ENCODE results near the gene TSG101. TPM values are rescaled to one million over a fixed set of nuclear protein-coding genes. Genes with fewer than 3 reads are reported as not detected.

The TSG101 gene
- total RNA-seq, 2 experiments from 2014 or later, result 40.4 to 44.2 TPM

- no peak for DNase-seq
- CTCF ChIA-PET, result interaction anchor here (0.7 to 1.2 kb wide), 3 partner anchors 247 to 284 kb away, joined by 3 to 4 read pairs (median 3); no protein-coding TSS in a partner anchor
These were observed 35.8 kb downstream of the TSG101 start for GRCh38 chr11:18490736-18491485.

GRCh38 chr11:18490319-18490718 lies 36.4 kb downstream of the TSG101 start:
- no peaks in the 10 kb centered on the region for H3K27me3 Mint-ChIP-seq
- H3K9me3 Mint-ChIP-seq, result no peaks in the 10 kb centered on the region
- POLR2A ChIA-PET, result no interaction called here
- H3K4me3 Mint-ChIP-seq, result no peak overlapping the region
- no peak overlapping the region for H3K27ac Mint-ChIP-seq
- peaks cover 30% of the 10 kb centered on the region for H3K36me3 Mint-ChIP-seq (ENCODE audit: low read depth)
- no peak for DNase-seq
- CTCF ChIA-PET, result no interaction called here
- no peaks in the 10 kb centered on the region for H3K4me1 Mint-ChIP-seq

More at GRCh38 chr11:18490736-18491485, 35.8 kb downstream of the TSG101 start:
- H3K27ac Mint-ChIP-seq, result no peak overlapping the region
- peaks cover 32% of the 10 kb centered on the region for H3K36me3 Mint-ChIP-seq (ENCODE audit: low read depth)
- no peak overlapping the region for H3K4me3 Mint-ChIP-seq
- H3K27me3 Mint-ChIP-seq, result no peaks in the 10 kb centered on the region
- no peaks in the 10 kb centered on the region for H3K9me3 Mint-ChIP-seq
- H3K4me1 Mint-ChIP-seq, result no peaks in the 10 kb centered on the region
- POLR2A ChIA-PET, result no interaction called here

GRCh38 chr11:18485913-18486528 lies 40.7 kb downstream of the TSG101 start:
- no peaks in the 10 kb centered on the region for H3K27me3 Mint-ChIP-seq
- POLR2A ChIA-PET, result no interaction called here
- no peak for DNase-seq
- CTCF ChIA-PET, result no interaction called here
- H3K4me1 Mint-ChIP-seq, result no peaks in the 10 kb centered on the region
- no peak overlapping the region for H3K27ac Mint-ChIP-seq
- no peak overlapping the region for H3K4me3 Mint-ChIP-seq
- H3K9me3 Mint-ChIP-seq, result no peaks in the 10 kb centered on the region
- peaks cover 63% of the 10 kb centered on the region for H3K36me3 Mint-ChIP-seq (ENCODE audit: low read depth)

- DNase-seq, result no peak
- Mint-ChIP-seq H3K27me3 (no peaks in the 10 kb centered on the region), H3K9me3 (no peaks in the 10 kb centered on the region), H3K27ac (no peak overlapping the region), H3K36me3 (ENCODE audit: low read depth) (peaks cover 61% of the 10 kb centered on the region), H3K4me3 (no peak overlapping the region), H3K4me1 (no peaks in the 10 kb centered on the region)
- POLR2A ChIA-PET, result interaction anchor here (0.6 kb wide), 1 partner anchor 518 kb away, joined by 4 read pairs; no protein-coding TSS in a partner anchor
- CTCF ChIA-PET, result no interaction called here
These were observed 47.7 kb downstream of the TSG101 start for GRCh38 chr11:18479063-18479462.

GRCh38 chr11:18472587-18472986 lies 54.2 kb downstream of the TSG101 start:
- Mint-ChIP-seq H3K27me3 (no peaks in the 10 kb centered on the region), H3K4me1 (peaks cover 9% of the 10 kb centered on the region), H3K27ac (no peak overlapping the region), H3K36me3 (ENCODE audit: low read depth) (peaks cover 2% of the 10 kb centered on the region), H3K4me3 (no peak overlapping the region), H3K9me3 (no peaks in the 10 kb centered on the region)
- ChIA-PET CTCF (interaction anchor here (1.2 kb wide), 1 partner anchor 249 kb away, joined by 3 read pairs; no protein-coding TSS in a partner anchor), POLR2A (no interaction called here)
- no peak for DNase-seq

GRCh38 chr11:18471995-18472394 lies 54.7 kb downstream of the TSG101 start:
- no peaks in the 10 kb centered on the region for H3K27me3 Mint-ChIP-seq
- no peaks in the 10 kb centered on the region for H3K36me3 Mint-ChIP-seq (ENCODE audit: low read depth)
- H3K4me1 Mint-ChIP-seq, result peaks cover 9% of the 10 kb centered on the region
- H3K4me3 Mint-ChIP-seq, result no peak overlapping the region
- no peak overlapping the region for H3K27ac Mint-ChIP-seq
- H3K9me3 Mint-ChIP-seq, result no peaks in the 10 kb centered on the region
- DNase-seq, result no peak
- ChIA-PET POLR2A (no interaction called here), CTCF (no interaction called here)

- Mint-ChIP-seq H3K36me3 (ENCODE audit: low read depth) (no peaks in the 10 kb centered on the region), H3K9me3 (no peaks in the 10 kb centered on the region), H3K27me3 (no peaks in the 10 kb centered on the region), H3K4me1 (peaks cover 12% of the 10 kb centered on the region), H3K27ac (no peak overlapping the region), H3K4me3 (no peak overlapping the region)
- POLR2A ChIA-PET, result no interaction called here
- DNase-seq, result no peak
- CTCF ChIA-PET, result interaction anchor here (1.3 to 1.5 kb wide), 2 partner anchors 11 to 225 kb away, joined by 3 to 4 read pairs; no protein-coding TSS in a partner anchor
These were observed 57.8 kb downstream of the TSG101 start for GRCh38 chr11:18468961-18469360.

- ChIA-PET CTCF (interaction anchor here (0.7 kb wide), 1 partner anchor 1647 kb away, joined by 3 read pairs; no protein-coding TSS in a partner anchor), POLR2A (no interaction called here)
- Mint-ChIP-seq H3K9me3 (no peaks in the 10 kb centered on the region), H3K36me3 (ENCODE audit: low read depth) (no peaks in the 10 kb centered on the region), H3K4me1 (peaks cover 16% of the 10 kb centered on the region), H3K27ac (no peak overlapping the region), H3K4me3 (no peak overlapping the region), H3K27me3 (no peaks in the 10 kb centered on the region)
- DNase-seq, result no peak
These were observed 58.7 kb downstream of the TSG101 start for GRCh38 chr11:18468059-18468458.

- no peaks in the 10 kb centered on the region for H3K27me3 Mint-ChIP-seq
- POLR2A ChIA-PET, result no interaction called here
- H3K9me3 Mint-ChIP-seq, result no peaks in the 10 kb centered on the region
- peaks cover 17% of the 10 kb centered on the region for H3K4me1 Mint-ChIP-seq
- H3K27ac Mint-ChIP-seq, result no peak overlapping the region
- H3K4me3 Mint-ChIP-seq, result no peak overlapping the region
- no peak for DNase-seq
- no peaks in the 10 kb centered on the region for H3K36me3 Mint-ChIP-seq (ENCODE audit: low read depth)
- CTCF ChIA-PET, result interaction anchor here (1.7 kb wide), 1 partner anchor 256 kb away, joined by 7 read pairs; no protein-coding TSS in a partner anchor
These were observed 60.3 kb downstream of the TSG101 start for GRCh38 chr11:18466402-18466801.

- CTCF ChIA-PET, result no interaction called here
These were observed 63.3 kb downstream of the TSG101 start for GRCh38 chr11:18463439-18463838.

GRCh38 chr11:18461909-18462308 lies 64.8 kb downstream of the TSG101 start:
- CTCF ChIA-PET, result interaction anchor here (0.7 kb wide), 1 partner anchor 17 kb away, joined by 3 read pairs; no protein-coding TSS in a partner anchor
- no peaks in the 10 kb centered on the region for H3K27me3 Mint-ChIP-seq
- peaks cover 8% of the 10 kb centered on the region for H3K4me1 Mint-ChIP-seq
- H3K27ac Mint-ChIP-seq, result no peak overlapping the region
- DNase-seq, result no peak
- H3K9me3 Mint-ChIP-seq, result no peaks in the 10 kb centered on the region
- H3K36me3 Mint-ChIP-seq (ENCODE audit: low read depth), result no peaks in the 10 kb centered on the region
- no peak overlapping the region for H3K4me3 Mint-ChIP-seq
- POLR2A ChIA-PET, result no interaction called here

More at GRCh38 chr11:18463439-18463838, 63.3 kb downstream of the TSG101 start:
- POLR2A ChIA-PET, result no interaction called here
- no peaks in the 10 kb centered on the region for H3K27me3 Mint-ChIP-seq
- H3K27ac Mint-ChIP-seq, result no peak overlapping the region
- H3K4me1 Mint-ChIP-seq, result peaks cover 10% of the 10 kb centered on the region
- no peak for DNase-seq
- no peaks in the 10 kb centered on the region for H3K9me3 Mint-ChIP-seq
- no peaks in the 10 kb centered on the region for H3K36me3 Mint-ChIP-seq (ENCODE audit: low read depth)
- no peak overlapping the region for H3K4me3 Mint-ChIP-seq

GRCh38 chr11:18459634-18460033 lies 67.1 kb downstream of the TSG101 start:
- Mint-ChIP-seq H3K4me1 (peaks cover 18% of the 10 kb centered on the region), H3K4me3 (no peak overlapping the region), H3K27me3 (no peaks in the 10 kb centered on the region), H3K9me3 (no peaks in the 10 kb centered on the region), H3K27ac (no peak overlapping the region), H3K36me3 (ENCODE audit: low read depth) (no peaks in the 10 kb centered on the region)
- DNase-seq, result no peak
- ChIA-PET CTCF (no interaction called here), POLR2A (no interaction called here)

GRCh38 chr11:18457450-18457849 lies 69.3 kb downstream of the TSG101 start:
- peaks cover 3% of the 10 kb centered on the region for H3K27me3 Mint-ChIP-seq
- no peak for DNase-seq
- no peak overlapping the region for H3K4me3 Mint-ChIP-seq
- no peaks in the 10 kb centered on the region for H3K9me3 Mint-ChIP-seq
- H3K4me1 Mint-ChIP-seq, result peaks cover 23% of the 10 kb centered on the region
- no peak overlapping the region for H3K27ac Mint-ChIP-seq
- CTCF ChIA-PET, result interaction anchor here (0.5 to 1.6 kb wide), 3 partner anchors 12 to 121 kb away, joined by 3 read pairs; no protein-coding TSS in a partner anchor
- POLR2A ChIA-PET, result no interaction called here
- H3K36me3 Mint-ChIP-seq (ENCODE audit: low read depth), result no peaks in the 10 kb centered on the region
